SU-DHL-6 (cell line): ENCODE measurements around the gene SELENOS.

Experiments
- H2AFZ ChIP-seq: fragments of 200-600 bp; sonication (generic); 2 replicates; pipeline ENCODE4 v1.6.1; 2014; ENCODE audit warnings: low read depth, mild to moderate bottlenecking, moderate library complexity, mixed read lengths, antibody characterized with exemption, low read length; ENCODE audit not compliant: severe bottlenecking
- H3F3A ChIP-seq: fragments of 200-600 bp; shearing (Covaris generic); 2 replicates; pipeline ENCODE4 v1.6.0; 2016; ENCODE audit warnings: antibody characterized with exemption, mild to moderate bottlenecking; ENCODE audit not compliant: insufficient read depth
- H3K27ac ChIP-seq: fragments of 200-600 bp; sonication (generic); 2 replicates; pipeline ENCODE4 v1.5.1; 2016; ENCODE audit warnings: low read depth, mild to moderate bottlenecking, low read length, moderate library complexity, mixed read lengths
- H3K27me3 ChIP-seq: fragments of 200-600 bp; sonication (generic), shearing (Covaris generic); 2 replicates; pipeline ENCODE4 v1.6.0; 2014; ENCODE audit warnings: mild to moderate bottlenecking, low read length
- H3K36me3 ChIP-seq: fragments of 200-600 bp; sonication (generic); 2 replicates; pipeline ENCODE4 v1.6.1; 2014; ENCODE audit warnings: mild to moderate bottlenecking, low read length, mixed read lengths
- H3K4me2 ChIP-seq: fragments of 300-600, 200-600 bp; shearing (Covaris generic), sonication (generic); 2 replicates; pipeline ENCODE4 v1.6.0; 2014; ENCODE audit warnings: low read length, low read depth, mild to moderate bottlenecking; ENCODE audit not compliant: poor library complexity, severe bottlenecking
- H3K4me3 ChIP-seq: fragments of 200-600 bp; sonication (generic); 2 replicates; pipeline ENCODE4 v1.5.1; 2014; ENCODE audit warnings: antibody characterized with exemption, low read length, mild to moderate bottlenecking, mixed read lengths; ENCODE audit not compliant: insufficient read depth, poor library complexity, severe bottlenecking
- H3K79me2 ChIP-seq: fragments of 200-600 bp; sonication (generic); 2 replicates; pipeline ENCODE4 v1.6.1; 2014; ENCODE audit warnings: mild to moderate bottlenecking, low read length, moderate library complexity; ENCODE audit not compliant: insufficient read depth
- H3K9ac ChIP-seq: fragments of 200-600 bp; sonication (generic); 2 replicates; pipeline ENCODE4 v1.7.0; 2014; ENCODE audit warnings: mild to moderate bottlenecking, low read length
- H3K9me2 ChIP-seq: fragments of 200-600 bp; sonication (generic); replicated peaks from 2 replicates; pipeline ENCODE4 v1.6.1; 2014; ENCODE audit warnings: low read length; ENCODE audit not compliant: insufficient read depth
- H3K9me3 ChIP-seq: fragments of 200-600 bp; sonication (generic); 2 replicates; pipeline ENCODE4 v1.6.1; 2014; ENCODE audit warnings: low read length, mixed read lengths; ENCODE audit not compliant: insufficient read depth
- H4K20me1 ChIP-seq: fragments of 200-600 bp; sonication (generic); 2 replicates; pipeline ENCODE4 v1.6.1; 2014; ENCODE audit warnings: low read depth, mild to moderate bottlenecking, antibody characterized with exemption, low read length, moderate library complexity, mixed read lengths
- CTCF ChIP-seq: fragments of 200-600 bp; sonication (generic); IDR thresholded peaks from one replicate; pipeline ENCODE4 v1.5.1; 2017; ENCODE audit warnings: antibody characterized with exemption, mild to moderate bottlenecking, low read length, moderate library complexity; ENCODE audit not compliant: insufficient read depth, poor library complexity, severe bottlenecking
- EZH2phosphoT487 ChIP-seq: fragments of 200-600 bp; sonication (generic), shearing (Covaris generic); conservative IDR thresholded peaks from 2 replicates; pipeline ENCODE4 v1.6.1; 2018; ENCODE audit warnings: mild to moderate bottlenecking, antibody characterized with exemption, low read length, moderate library complexity, mixed read lengths

The SELENOS gene

GRCh38 chr15:101237251-101237650 is 40.0 kb downstream of the SELENOS start:
- 0 out of 2 replicates have a peak, but pooled peaks cover 3% of the 10 kb centered on the region for H3F3A ChIP-seq
- H3K9me3 ChIP-seq, result no peaks in the 10 kb centered on the region
- H2AFZ ChIP-seq, result no peak overlapping the region
- H3K9me2 ChIP-seq, result no peaks in the 10 kb centered on the region
- H3K27ac ChIP-seq, result no peak overlapping the region
- no peaks in the 10 kb centered on the region for H4K20me1 ChIP-seq
- H3K79me2 ChIP-seq, result peaks cover 70% of the 10 kb centered on the region
- no peaks in the 10 kb centered on the region; the same call in 1 of the 2 replicates for H3K36me3 ChIP-seq
- no peak overlapping the region for H3K4me2 ChIP-seq
- H3K4me3 ChIP-seq, result no peak overlapping the region
- H3K9ac ChIP-seq, result no peak overlapping the region
- TF ChIP-seq CTCF (no peak), EZH2phosphoT487 (no peak)
- no peaks in the 10 kb centered on the region for H3K27me3 ChIP-seq

GRCh38 chr15:101233651-101234280 is 43.5 kb downstream of the SELENOS start:
- TF ChIP-seq EZH2phosphoT487 (no peak), CTCF (no peak)
- no peaks in the 10 kb centered on the region for H3K9me3 ChIP-seq
- no peak overlapping the region for H3K27ac ChIP-seq
- peaks cover 70% of the 10 kb centered on the region for H3K79me2 ChIP-seq
- H3K9ac ChIP-seq, result no peak overlapping the region
- H3K27me3 ChIP-seq, result no peaks in the 10 kb centered on the region
- no peaks in the 10 kb centered on the region for H3F3A ChIP-seq
- no peak overlapping the region for H3K4me3 ChIP-seq
- H2AFZ ChIP-seq, result no peak overlapping the region
- no peaks in the 10 kb centered on the region for H4K20me1 ChIP-seq
- H3K36me3 ChIP-seq, result no peaks in the 10 kb centered on the region; the same call in 1 of the 2 replicates
- no peak overlapping the region for H3K4me2 ChIP-seq
- H3K9me2 ChIP-seq, result no peaks in the 10 kb centered on the region

- Histone ChIP-seq H3K27ac (no peak overlapping the region), H4K20me1 (no peaks in the 10 kb centered on the region), H3K36me3 (no peaks in the 10 kb centered on the region; the same call in 1 of the 2 replicates), H3K4me3 (no peak overlapping the region), H3F3A (no peaks in the 10 kb centered on the region), H3K9me3 (no peaks in the 10 kb centered on the region), H3K9me2 (no peaks in the 10 kb centered on the region), H3K27me3 (no peaks in the 10 kb centered on the region), H3K9ac (no peak overlapping the region), H3K4me2 (no peak overlapping the region), H3K79me2 (peaks cover 69% of the 10 kb centered on the region), H2AFZ (no peak overlapping the region)
- TF ChIP-seq EZH2phosphoT487 (no peak), CTCF (no peak)
Measured at GRCh38 chr15:101232677-101233076, 44.6 kb downstream of the SELENOS start.
